ENCODE measurements around the gene MSRB3. TPM values are rescaled to one million over a fixed set of nuclear protein-coding genes. Genes with fewer than 3 reads are reported as not detected.

MSRB3 gene
- total and polyA plus RNA-seq, 2 donors: 1.1 to 9.7 TPM

DNA sequence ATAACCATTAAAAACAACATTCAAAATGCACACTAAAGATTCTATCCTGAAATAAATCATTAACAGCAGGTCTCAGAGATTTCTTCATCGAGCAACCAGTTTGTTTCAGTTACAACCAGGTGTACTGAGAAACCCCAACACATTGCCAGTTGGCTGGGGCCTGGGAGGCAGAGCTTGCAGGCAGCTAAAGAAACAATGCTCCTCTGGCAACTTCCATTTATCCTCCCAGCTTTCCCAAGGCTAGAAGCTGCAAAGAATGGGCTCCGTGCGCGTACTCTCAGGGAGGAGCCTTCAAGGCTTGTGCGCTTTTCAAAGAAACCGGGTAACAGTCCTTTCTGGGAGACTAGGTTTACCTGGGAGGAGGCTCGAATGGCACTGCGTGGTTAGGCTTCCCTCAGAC is 181.6 kb downstream of the MSRB3 start:
- Histone ChIP-seq H3K9me3 (ENCODE audit: control insufficient read depth in 2 of 2, insufficient read depth in 1 of 2, low read length in 1 of 2) (no peaks in the 10 kb centered on the region), H3K4me3 (ENCODE audit: low read length in 2 of 2) (no peak overlapping the region), H3K27me3 (ENCODE audit: control insufficient read depth in 2 of 2, insufficient read depth in 1 of 2, low read length in 1 of 2) (no peaks in the 10 kb centered on the region), H3K27ac (ENCODE audit: low read depth in 1 of 2, low read length in 1 of 2) (no peak overlapping the region), H3K36me3 (ENCODE audit: control insufficient read depth in 2 of 2, insufficient read depth in 2 of 2, low read length in 1 of 2) (no peaks in the 10 kb centered on the region), H3K4me1 (ENCODE audit: control insufficient read depth in 2 of 2, insufficient read depth in 2 of 2, low read length in 2 of 2) (no peaks in the 10 kb centered on the region)
- 90% methylated on average over 8 of the region's 8 CpGs for WGBS
- DNase-seq (ENCODE audit: low read depth in 6 of 9, low spot score in 9 of 9): no peak

DNA sequence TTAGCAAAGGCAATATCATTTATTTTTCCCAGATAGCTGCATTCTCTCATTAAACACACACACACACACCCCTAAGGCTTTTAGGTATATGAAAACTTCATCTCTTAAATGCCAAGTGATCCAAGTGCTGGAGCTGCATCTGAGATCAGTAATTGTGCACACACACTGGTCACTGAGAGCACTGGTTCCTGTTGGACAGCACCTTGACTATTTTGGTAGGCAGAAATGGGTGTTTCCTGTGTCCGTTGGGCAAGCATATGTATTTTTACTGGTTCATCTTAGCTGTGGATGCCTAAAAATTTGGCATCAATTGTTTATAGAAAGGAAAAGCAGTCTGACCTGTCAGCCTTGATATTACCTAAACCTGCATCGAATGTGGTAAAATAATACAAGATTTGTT is 182.5 kb downstream of the MSRB3 start:
- Histone ChIP-seq H3K4me1 (ENCODE audit: control insufficient read depth in 2 of 2, insufficient read depth in 2 of 2, low read length in 2 of 2) (no peaks in the 10 kb centered on the region), H3K9me3 (ENCODE audit: control insufficient read depth in 2 of 2, insufficient read depth in 1 of 2, low read length in 1 of 2) (no peaks in the 10 kb centered on the region), H3K36me3 (ENCODE audit: control insufficient read depth in 2 of 2, insufficient read depth in 2 of 2, low read length in 1 of 2) (no peaks in the 10 kb centered on the region), H3K27ac (ENCODE audit: low read depth in 1 of 2, low read length in 1 of 2) (no peak overlapping the region), H3K4me3 (ENCODE audit: low read length in 2 of 2) (no peak overlapping the region), H3K27me3 (ENCODE audit: control insufficient read depth in 2 of 2, insufficient read depth in 1 of 2, low read length in 1 of 2) (no peaks in the 10 kb centered on the region)
- DNase-seq (ENCODE audit: low read depth in 6 of 9, low spot score in 9 of 9): no peak
- WGBS: 94% methylated on average over 2 of the region's 2 CpGs

DNA sequence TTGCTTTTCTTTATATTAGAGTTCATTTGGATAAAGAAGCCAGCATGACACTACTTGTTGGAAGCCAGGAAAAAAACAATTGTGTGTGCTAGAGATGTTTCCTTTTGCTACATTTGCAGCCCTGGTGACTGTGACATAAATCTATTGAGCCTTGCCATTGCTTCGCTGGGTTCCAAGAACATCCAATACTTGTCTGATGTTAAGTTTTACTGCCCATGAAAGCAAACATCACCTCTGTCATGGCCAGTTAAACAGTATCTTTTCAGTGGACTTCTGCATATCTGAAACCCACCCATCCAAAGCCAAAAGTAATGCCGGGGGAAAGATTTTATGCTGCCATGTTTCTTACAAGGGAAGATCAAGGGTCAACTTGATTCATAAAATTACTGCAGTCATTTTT is 184.0 kb downstream of the MSRB3 start:
- Histone ChIP-seq H3K9me3 (ENCODE audit: control insufficient read depth in 2 of 2, insufficient read depth in 1 of 2, low read length in 1 of 2) (no peaks in the 10 kb centered on the region), H3K27ac (ENCODE audit: low read depth in 1 of 2, low read length in 1 of 2) (no peak overlapping the region), H3K36me3 (ENCODE audit: control insufficient read depth in 2 of 2, insufficient read depth in 2 of 2, low read length in 1 of 2) (no peaks in the 10 kb centered on the region), H3K4me3 (ENCODE audit: low read length in 2 of 2) (no peak overlapping the region), H3K4me1 (ENCODE audit: control insufficient read depth in 2 of 2, insufficient read depth in 2 of 2, low read length in 2 of 2) (no peaks in the 10 kb centered on the region), H3K27me3 (ENCODE audit: control insufficient read depth in 2 of 2, insufficient read depth in 1 of 2, low read length in 1 of 2) (no peaks in the 10 kb centered on the region)
- WGBS: 95% methylated on average over 2 of the region's 2 CpGs
- no peak for DNase-seq (ENCODE audit: low read depth in 6 of 9, low spot score in 9 of 9)

DNA sequence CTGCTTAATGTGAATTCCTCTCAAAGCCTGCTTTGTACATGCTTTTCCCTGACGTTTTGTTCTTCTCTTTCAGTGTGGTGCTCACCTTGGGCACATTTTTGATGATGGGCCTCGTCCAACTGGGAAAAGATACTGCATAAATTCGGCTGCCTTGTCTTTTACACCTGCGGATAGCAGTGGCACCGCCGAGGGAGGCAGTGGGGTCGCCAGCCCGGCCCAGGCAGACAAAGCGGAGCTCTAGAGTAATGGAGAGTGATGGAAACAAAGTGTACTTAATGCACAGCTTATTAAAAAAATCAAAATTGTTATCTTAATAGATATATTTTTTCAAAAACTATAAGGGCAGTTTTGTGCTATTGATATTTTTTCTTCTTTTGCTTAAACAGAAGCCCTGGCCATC is 184.6 kb downstream of the MSRB3 start:
- Histone ChIP-seq H3K4me3 (ENCODE audit: low read length in 2 of 2) (no peak overlapping the region), H3K27me3 (ENCODE audit: control insufficient read depth in 2 of 2, insufficient read depth in 1 of 2, low read length in 1 of 2) (no peaks in the 10 kb centered on the region), H3K9me3 (ENCODE audit: control insufficient read depth in 2 of 2, insufficient read depth in 1 of 2, low read length in 1 of 2) (no peaks in the 10 kb centered on the region), H3K27ac (ENCODE audit: low read depth in 1 of 2, low read length in 1 of 2) (no peak overlapping the region), H3K4me1 (ENCODE audit: control insufficient read depth in 2 of 2, insufficient read depth in 2 of 2, low read length in 2 of 2) (no peaks in the 10 kb centered on the region), H3K36me3 (ENCODE audit: control insufficient read depth in 2 of 2, insufficient read depth in 2 of 2, low read length in 1 of 2) (no peaks in the 10 kb centered on the region)
- 97% methylated on average over 9 of the region's 9 CpGs for WGBS
- DNase-seq (ENCODE audit: low read depth in 6 of 9, low spot score in 9 of 9): no peak

DNA sequence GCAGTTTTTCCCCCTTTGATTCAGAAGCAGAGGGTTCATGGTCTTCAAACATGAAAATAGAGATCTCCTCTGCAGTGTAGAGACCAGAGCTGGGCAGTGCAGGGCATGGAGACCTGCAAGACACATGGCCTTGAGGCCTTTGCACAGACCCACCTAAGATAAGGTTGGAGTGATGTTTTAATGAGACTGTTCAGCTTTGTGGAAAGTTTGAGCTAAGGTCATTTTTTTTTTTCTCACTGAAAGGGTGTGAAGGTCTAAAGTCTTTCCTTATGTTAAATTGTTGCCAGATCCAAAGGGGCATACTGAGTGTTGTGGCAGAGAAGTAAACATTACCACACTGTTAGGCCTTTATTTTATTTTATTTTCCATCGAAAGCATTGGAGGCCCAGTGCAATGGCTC is 185.1 kb downstream of the MSRB3 start:
- Histone ChIP-seq H3K9me3 (ENCODE audit: control insufficient read depth in 2 of 2, insufficient read depth in 1 of 2, low read length in 1 of 2) (no peaks in the 10 kb centered on the region), H3K27ac (ENCODE audit: low read depth in 1 of 2, low read length in 1 of 2) (no peak overlapping the region), H3K27me3 (ENCODE audit: control insufficient read depth in 2 of 2, insufficient read depth in 1 of 2, low read length in 1 of 2) (no peaks in the 10 kb centered on the region), H3K36me3 (ENCODE audit: control insufficient read depth in 2 of 2, insufficient read depth in 2 of 2, low read length in 1 of 2) (no peaks in the 10 kb centered on the region), H3K4me1 (ENCODE audit: control insufficient read depth in 2 of 2, insufficient read depth in 2 of 2, low read length in 2 of 2) (no peaks in the 10 kb centered on the region), H3K4me3 (ENCODE audit: low read length in 2 of 2) (no peak overlapping the region)
- WGBS: 97% methylated on average over 1 of the region's 1 CpG
- DNase-seq (ENCODE audit: low read depth in 6 of 9, low spot score in 9 of 9): no peak

DNA sequence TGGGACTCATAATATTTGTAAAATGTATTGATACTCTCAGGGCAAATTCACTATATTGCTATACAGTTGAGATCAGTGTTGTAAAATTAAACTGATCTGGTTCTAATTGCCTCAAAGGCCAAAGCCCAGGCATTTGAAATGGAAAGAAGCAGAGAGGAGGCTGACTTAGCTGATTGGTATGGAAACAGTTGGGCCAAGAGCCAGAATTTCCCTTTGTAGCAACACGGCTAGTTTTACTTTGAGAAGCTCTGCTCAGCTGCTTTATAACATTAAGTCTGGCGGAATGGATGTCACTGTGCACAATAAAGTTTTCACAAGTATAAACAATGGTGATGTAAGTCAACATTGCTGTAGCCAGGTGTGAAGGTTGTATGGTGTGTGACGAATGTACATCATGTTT is 186.4 kb downstream of the MSRB3 start:
- Histone ChIP-seq H3K27ac (ENCODE audit: low read depth in 1 of 2, low read length in 1 of 2) (no peak overlapping the region), H3K36me3 (ENCODE audit: control insufficient read depth in 2 of 2, insufficient read depth in 2 of 2, low read length in 1 of 2) (no peaks in the 10 kb centered on the region), H3K9me3 (ENCODE audit: control insufficient read depth in 2 of 2, insufficient read depth in 1 of 2, low read length in 1 of 2) (no peaks in the 10 kb centered on the region), H3K27me3 (ENCODE audit: control insufficient read depth in 2 of 2, insufficient read depth in 1 of 2, low read length in 1 of 2) (no peaks in the 10 kb centered on the region), H3K4me1 (ENCODE audit: control insufficient read depth in 2 of 2, insufficient read depth in 2 of 2, low read length in 2 of 2) (no peaks in the 10 kb centered on the region), H3K4me3 (ENCODE audit: low read length in 2 of 2) (no peak overlapping the region)
- 93% methylated on average over 3 of the region's 3 CpGs for WGBS
- DNase-seq (ENCODE audit: low read depth in 6 of 9, low spot score in 9 of 9): peak in 1 of 9 donors; percentile 18

DNA sequence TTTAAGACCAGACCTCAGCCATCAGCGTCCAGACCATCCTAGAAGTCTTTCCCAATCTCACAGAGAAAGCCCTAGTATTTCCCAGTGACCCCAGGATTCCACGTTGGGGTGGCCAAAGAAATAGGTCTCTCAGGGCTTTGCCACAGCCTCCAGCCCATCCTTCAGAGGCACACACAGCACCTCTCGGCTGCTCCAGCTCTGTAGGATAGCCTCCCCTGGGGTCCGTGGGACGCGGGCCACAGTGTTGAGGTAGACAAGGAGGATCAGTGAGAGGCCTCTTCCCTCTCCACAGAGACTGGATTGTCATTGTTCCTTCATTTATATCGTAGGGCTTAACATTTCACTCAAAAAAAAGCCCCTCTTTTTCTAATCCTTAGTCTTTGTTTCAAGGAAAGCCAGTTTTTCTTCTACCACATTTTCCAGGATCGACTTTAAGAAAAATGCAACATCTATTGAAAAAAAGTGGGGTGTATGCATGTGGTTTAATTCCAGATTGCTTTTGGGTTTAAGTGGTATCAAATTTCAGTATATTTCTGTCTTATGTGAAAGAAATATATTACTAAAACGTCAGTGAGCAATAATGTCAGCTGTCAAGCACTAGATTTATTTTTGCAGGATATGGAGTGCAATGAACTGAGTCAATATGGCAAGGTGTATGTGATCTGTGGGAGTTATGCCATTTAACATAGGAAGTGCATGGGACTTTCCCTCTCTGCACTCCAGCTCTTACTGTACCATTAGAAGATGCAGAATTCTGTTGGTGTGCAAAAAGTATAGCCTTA is 187.5 kb downstream of the MSRB3 start:
- Histone ChIP-seq H3K36me3 (ENCODE audit: control insufficient read depth in 2 of 2, insufficient read depth in 2 of 2, low read length in 1 of 2) (no peaks in the 10 kb centered on the region), H3K27ac (ENCODE audit: low read depth in 1 of 2, low read length in 1 of 2) (no peak overlapping the region), H3K9me3 (ENCODE audit: control insufficient read depth in 2 of 2, insufficient read depth in 1 of 2, low read length in 1 of 2) (no peaks in the 10 kb centered on the region), H3K4me3 (ENCODE audit: low read length in 2 of 2) (no peak overlapping the region), H3K4me1 (ENCODE audit: control insufficient read depth in 2 of 2, insufficient read depth in 2 of 2, low read length in 2 of 2) (no peaks in the 10 kb centered on the region), H3K27me3 (ENCODE audit: control insufficient read depth in 2 of 2, insufficient read depth in 1 of 2, low read length in 1 of 2) (no peaks in the 10 kb centered on the region)
- DNase-seq (ENCODE audit: low read depth in 6 of 9, low spot score in 9 of 9): no peak
- WGBS: 88% methylated on average over 9 of the region's 9 CpGs

DNA sequence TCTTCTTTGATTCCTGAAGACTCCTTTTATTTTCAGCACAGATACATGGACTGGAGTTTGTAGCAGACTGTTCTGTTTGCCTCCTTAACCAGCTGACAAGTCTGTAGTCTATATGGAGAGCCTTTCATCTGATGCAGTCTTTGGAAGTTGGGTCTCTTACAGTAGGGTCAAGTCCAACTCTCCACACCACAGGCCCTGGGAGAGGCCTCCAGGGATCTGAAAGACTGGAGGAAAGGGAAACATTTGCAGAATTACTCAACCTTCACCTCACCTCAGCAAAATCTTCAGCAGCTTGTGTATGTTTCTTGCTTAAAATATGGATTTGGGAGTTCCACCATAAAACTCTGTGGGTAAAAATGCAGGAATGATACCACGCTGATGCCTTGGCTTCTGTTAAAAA is 188.4 kb downstream of the MSRB3 start:
- Histone ChIP-seq H3K4me3 (ENCODE audit: low read length in 2 of 2) (no peak overlapping the region), H3K36me3 (ENCODE audit: control insufficient read depth in 2 of 2, insufficient read depth in 2 of 2, low read length in 1 of 2) (no peaks in the 10 kb centered on the region), H3K4me1 (ENCODE audit: control insufficient read depth in 2 of 2, insufficient read depth in 2 of 2, low read length in 2 of 2) (no peaks in the 10 kb centered on the region), H3K9me3 (ENCODE audit: control insufficient read depth in 2 of 2, insufficient read depth in 1 of 2, low read length in 1 of 2) (no peaks in the 10 kb centered on the region), H3K27ac (ENCODE audit: low read depth in 1 of 2, low read length in 1 of 2) (no peak overlapping the region), H3K27me3 (ENCODE audit: control insufficient read depth in 2 of 2, insufficient read depth in 1 of 2, low read length in 1 of 2) (no peaks in the 10 kb centered on the region)
- no peak for DNase-seq (ENCODE audit: low read depth in 6 of 9, low spot score in 9 of 9)
- 92% methylated on average over 1 of the region's 1 CpG for WGBS

DNA sequence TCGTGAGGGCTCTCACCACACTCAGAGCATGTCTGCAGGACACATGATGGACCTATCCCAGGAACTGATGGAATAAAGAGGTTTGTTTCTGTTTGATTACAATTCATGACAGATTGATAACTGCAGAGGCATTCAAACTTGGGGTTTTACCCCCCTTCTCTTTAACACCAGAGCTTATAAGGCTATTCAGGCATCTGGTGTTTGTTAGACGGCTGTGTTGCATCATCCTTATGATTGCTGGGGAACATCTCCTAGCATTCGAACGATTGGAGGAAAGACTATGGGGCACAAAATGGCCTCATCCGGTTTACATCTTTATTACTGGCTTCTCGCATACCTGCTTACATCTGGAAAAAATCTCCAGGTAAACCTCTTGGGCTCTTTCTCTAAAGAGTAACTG is 191.8 kb downstream of the MSRB3 start:
- DNase-seq (ENCODE audit: low read depth in 6 of 9, low spot score in 9 of 9): no peak
- Histone ChIP-seq H3K4me3 (ENCODE audit: low read length in 2 of 2) (no peak overlapping the region), H3K36me3 (ENCODE audit: control insufficient read depth in 2 of 2, insufficient read depth in 2 of 2, low read length in 1 of 2) (no peaks in the 10 kb centered on the region), H3K27me3 (ENCODE audit: control insufficient read depth in 2 of 2, insufficient read depth in 1 of 2, low read length in 1 of 2) (no peaks in the 10 kb centered on the region), H3K9me3 (ENCODE audit: control insufficient read depth in 2 of 2, insufficient read depth in 1 of 2, low read length in 1 of 2) (no peaks in the 10 kb centered on the region), H3K4me1 (ENCODE audit: control insufficient read depth in 2 of 2, insufficient read depth in 2 of 2, low read length in 2 of 2) (no peaks in the 10 kb centered on the region), H3K27ac (ENCODE audit: low read depth in 1 of 2, low read length in 1 of 2) (no peak overlapping the region)
- WGBS: 93% methylated on average over 6 of the region's 6 CpGs

All from thymus (tissue), 11 donors.